ENCODE data around the gene HOXD12. TPM values are rescaled to one million over a fixed set of nuclear protein-coding genes. Genes with fewer than 3 reads are reported as not detected.

Gene HOXD12
- not detected in 2 replicates for total RNA-seq

GRCh38 chr2:176099728-176100546 lies at the start of gene HOXD12:
TSS of gene HOXD12 (plus strand) at chr2:176099795. CDS start at chr2:176099802, 7 bp downstream.
- no peak within 1 kb of the TSS for H3K4me3 ChIP-seq (ENCODE audit: low read depth, low read length)
- no peak for TF ChIP-seq CTCF (IDR thresholded peaks at IDR 0.05; ENCODE audit: insufficient read depth, low read length, severe bottlenecking)
- FAIRE-seq (no peak), DNase-seq (ENCODE audit: low read depth) (no peak)
- no peaks in the 10 kb centered on the region for H3K36me3 ChIP-seq (ENCODE audit: control insufficient read depth, insufficient read depth, low read length)
- H3K27me3 ChIP-seq (ENCODE audit: control insufficient read depth, insufficient read depth, low read length): peaks cover 81% of the 10 kb centered on the region

- DNase-seq (ENCODE audit: low read depth): no peak
- Histone ChIP-seq H3K27me3 (ENCODE audit: control insufficient read depth, insufficient read depth, low read length) (no peaks in the 10 kb centered on the region), H3K4me3 (ENCODE audit: low read depth, low read length) (no peak overlapping the region), H3K36me3 (ENCODE audit: control insufficient read depth, insufficient read depth, low read length) (no peaks in the 10 kb centered on the region)
- TF ChIP-seq CTCF (IDR thresholded peaks at IDR 0.05; ENCODE audit: insufficient read depth, low read length, severe bottlenecking): no peak
- FAIRE-seq: no peak
These were observed 43.2 kb upstream of the HOXD12 start for GRCh38 chr2:176056406-176056805.

GRCh38 chr2:176063958-176064357 lies 35.6 kb upstream of the HOXD12 start:
- no peak for DNase-seq (ENCODE audit: low read depth)
- no peak overlapping the region for H3K4me3 ChIP-seq (ENCODE audit: low read depth, low read length)
- FAIRE-seq: no peak
- no peak for TF ChIP-seq CTCF (IDR thresholded peaks at IDR 0.05; ENCODE audit: insufficient read depth, low read length, severe bottlenecking)
- H3K27me3 ChIP-seq (ENCODE audit: control insufficient read depth, insufficient read depth, low read length): peaks cover 27% of the 10 kb centered on the region
- H3K36me3 ChIP-seq (ENCODE audit: control insufficient read depth, insufficient read depth, low read length): no peaks in the 10 kb centered on the region

- no peak for DNase-seq (ENCODE audit: low read depth)
- no peak for FAIRE-seq
- H3K36me3 ChIP-seq (ENCODE audit: control insufficient read depth, insufficient read depth, low read length): no peaks in the 10 kb centered on the region
- H3K27me3 ChIP-seq (ENCODE audit: control insufficient read depth, insufficient read depth, low read length): peaks cover 46% of the 10 kb centered on the region
- no peak for TF ChIP-seq CTCF (IDR thresholded peaks at IDR 0.05; ENCODE audit: insufficient read depth, low read length, severe bottlenecking)
- no peak overlapping the region for H3K4me3 ChIP-seq (ENCODE audit: low read depth, low read length)
These were observed 32.7 kb upstream of the HOXD12 start for GRCh38 chr2:176066645-176067588.

GRCh38 chr2:176067589-176068418 lies 31.8 kb upstream of the HOXD12 start:
- Histone ChIP-seq H3K4me3 (ENCODE audit: low read depth, low read length) (no peak overlapping the region), H3K36me3 (ENCODE audit: control insufficient read depth, insufficient read depth, low read length) (no peaks in the 10 kb centered on the region), H3K27me3 (ENCODE audit: control insufficient read depth, insufficient read depth, low read length) (peaks cover 52% of the 10 kb centered on the region)
- DNase-seq (ENCODE audit: low read depth) (no peak), FAIRE-seq (no peak)
- TF ChIP-seq CTCF (IDR thresholded peaks at IDR 0.05; ENCODE audit: insufficient read depth, low read length, severe bottlenecking): no peak
